Osteocyte (in vitro differentiated cells): Measurements from ENCODE around the gene OR52A5. TPM values are rescaled to one million over a fixed set of nuclear protein-coding genes. Genes with fewer than 3 reads are reported as not detected.

Source experiments
- DNase-seq: peaks from one replicate; pipeline ENCODE4 v3.0.0; 2021; ENCODE audit warnings: mixed read lengths; ENCODE audit not compliant: unreplicated experiment; ENCODE audit errors: extremely low spot score
- H3K27ac Mint-ChIP-seq: one replicate; pipeline ENCODE4 v1.8.0; 2021; ENCODE audit warnings: mild to moderate bottlenecking, mixed read lengths; ENCODE audit not compliant: unreplicated experiment
- H3K27me3 Mint-ChIP-seq: one replicate; pipeline ENCODE4 v1.8.0; 2021; ENCODE audit warnings: mixed read lengths; ENCODE audit not compliant: unreplicated experiment
- H3K36me3 Mint-ChIP-seq: one replicate; pipeline ENCODE4 v1.8.0; 2021; ENCODE audit warnings: mixed read lengths; ENCODE audit not compliant: unreplicated experiment
- H3K4me1 Mint-ChIP-seq: one replicate; pipeline ENCODE4 v1.8.0; 2021; ENCODE audit warnings: mixed read lengths; ENCODE audit not compliant: unreplicated experiment
- H3K4me3 Mint-ChIP-seq: one replicate; pipeline ENCODE4 v1.8.0; 2021; ENCODE audit warnings: mild to moderate bottlenecking, moderate library complexity, mixed read lengths; ENCODE audit not compliant: unreplicated experiment
- H3K9me3 Mint-ChIP-seq: one replicate; pipeline ENCODE4 v1.8.0; 2021; ENCODE audit warnings: mixed read lengths; ENCODE audit not compliant: unreplicated experiment
- total RNA-seq: library from RNA; stranded (reverse); gene quantifications from 2 replicates; pipeline ENCODE4 v1.2.1, GENCODE V29; 2021
- TF ChIP-seq, protein P1 (sequence below): fragments of 200-600 bp; sonication (generic); IDR thresholded peaks from 2 replicates; pipeline ENCODE4 v1.5.0; 2021; ENCODE audit warnings: antibody characterized with exemption, mild to moderate bottlenecking, moderate library complexity

Gene OR52A5
- total RNA-seq, 1 donor from 2014 or later, result not detected

DNA sequence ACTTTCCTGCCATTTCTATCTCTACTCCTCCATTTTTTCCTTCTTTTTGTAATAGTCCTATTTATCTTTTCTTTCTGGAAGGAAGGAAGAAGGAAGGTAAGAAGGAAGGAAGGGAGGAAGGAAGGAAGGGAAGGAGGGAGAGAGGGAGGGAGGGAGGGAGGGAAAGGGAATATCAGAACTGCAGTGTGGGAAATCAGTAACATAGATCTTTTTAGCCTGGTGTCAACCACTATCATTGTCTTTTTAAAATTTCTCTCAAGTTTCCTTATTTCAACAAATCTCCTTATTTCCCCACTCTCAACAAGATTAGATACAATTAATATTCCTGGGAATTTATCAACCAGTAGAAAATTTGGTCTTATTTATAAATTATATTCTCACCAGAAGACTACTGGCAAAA lies 35.1 kb downstream of the OR52A5 start:
- TF ChIP-seq, protein P1, sequence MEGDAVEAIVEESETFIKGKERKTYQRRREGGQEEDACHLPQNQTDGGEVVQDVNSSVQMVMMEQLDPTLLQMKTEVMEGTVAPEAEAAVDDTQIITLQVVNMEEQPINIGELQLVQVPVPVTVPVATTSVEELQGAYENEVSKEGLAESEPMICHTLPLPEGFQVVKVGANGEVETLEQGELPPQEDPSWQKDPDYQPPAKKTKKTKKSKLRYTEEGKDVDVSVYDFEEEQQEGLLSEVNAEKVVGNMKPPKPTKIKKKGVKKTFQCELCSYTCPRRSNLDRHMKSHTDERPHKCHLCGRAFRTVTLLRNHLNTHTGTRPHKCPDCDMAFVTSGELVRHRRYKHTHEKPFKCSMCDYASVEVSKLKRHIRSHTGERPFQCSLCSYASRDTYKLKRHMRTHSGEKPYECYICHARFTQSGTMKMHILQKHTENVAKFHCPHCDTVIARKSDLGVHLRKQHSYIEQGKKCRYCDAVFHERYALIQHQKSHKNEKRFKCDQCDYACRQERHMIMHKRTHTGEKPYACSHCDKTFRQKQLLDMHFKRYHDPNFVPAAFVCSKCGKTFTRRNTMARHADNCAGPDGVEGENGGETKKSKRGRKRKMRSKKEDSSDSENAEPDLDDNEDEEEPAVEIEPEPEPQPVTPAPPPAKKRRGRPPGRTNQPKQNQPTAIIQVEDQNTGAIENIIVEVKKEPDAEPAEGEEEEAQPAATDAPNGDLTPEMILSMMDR, result no peak
- no peak for DNase-seq
- no peaks in the 10 kb centered on the region for H3K9me3 Mint-ChIP-seq
- no peak overlapping the region for H3K27ac Mint-ChIP-seq
- H3K4me1 Mint-ChIP-seq, result no peaks in the 10 kb centered on the region
- H3K27me3 Mint-ChIP-seq, result peaks cover 4% of the 10 kb centered on the region
- H3K4me3 Mint-ChIP-seq, result no peak overlapping the region
- no peaks in the 10 kb centered on the region for H3K36me3 Mint-ChIP-seq

- Mint-ChIP-seq H3K4me1 (no peaks in the 10 kb centered on the region), H3K27me3 (peaks cover 4% of the 10 kb centered on the region), H3K27ac (no peak overlapping the region), H3K9me3 (no peaks in the 10 kb centered on the region), H3K4me3 (no peak overlapping the region), H3K36me3 (no peaks in the 10 kb centered on the region)
- TF ChIP-seq, protein P1, result no peak
- no peak for DNase-seq
Observed at GRCh38 chr11:5102246-5102645, 35.9 kb downstream of the OR52A5 start.

DNA sequence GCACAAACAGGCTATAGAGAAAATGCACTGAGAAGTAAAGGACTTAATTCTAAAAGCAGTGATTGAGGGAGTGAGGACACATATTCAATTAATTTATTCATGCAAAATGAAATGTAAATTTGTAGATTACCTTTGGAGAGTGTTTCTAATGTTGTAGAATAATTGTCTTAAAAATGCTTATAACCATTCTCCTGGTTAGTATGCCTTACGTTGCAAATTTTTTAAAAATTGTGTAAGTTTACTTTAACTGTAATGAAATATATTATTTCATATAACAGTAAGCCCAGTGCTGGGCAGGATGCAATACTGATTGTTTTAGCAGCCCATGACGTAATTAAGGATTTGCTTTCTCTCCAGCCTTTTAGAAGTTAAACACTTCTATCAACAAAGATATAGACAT lies 42.1 kb downstream of the OR52A5 start:
- no peak overlapping the region for H3K4me3 Mint-ChIP-seq
- no peaks in the 10 kb centered on the region for H3K36me3 Mint-ChIP-seq
- H3K9me3 Mint-ChIP-seq, result no peaks in the 10 kb centered on the region
- no peaks in the 10 kb centered on the region for H3K4me1 Mint-ChIP-seq
- DNase-seq, result no peak
- TF ChIP-seq, protein P1, result no peak
- H3K27me3 Mint-ChIP-seq, result peaks cover 2% of the 10 kb centered on the region
- no peak overlapping the region for H3K27ac Mint-ChIP-seq

DNA sequence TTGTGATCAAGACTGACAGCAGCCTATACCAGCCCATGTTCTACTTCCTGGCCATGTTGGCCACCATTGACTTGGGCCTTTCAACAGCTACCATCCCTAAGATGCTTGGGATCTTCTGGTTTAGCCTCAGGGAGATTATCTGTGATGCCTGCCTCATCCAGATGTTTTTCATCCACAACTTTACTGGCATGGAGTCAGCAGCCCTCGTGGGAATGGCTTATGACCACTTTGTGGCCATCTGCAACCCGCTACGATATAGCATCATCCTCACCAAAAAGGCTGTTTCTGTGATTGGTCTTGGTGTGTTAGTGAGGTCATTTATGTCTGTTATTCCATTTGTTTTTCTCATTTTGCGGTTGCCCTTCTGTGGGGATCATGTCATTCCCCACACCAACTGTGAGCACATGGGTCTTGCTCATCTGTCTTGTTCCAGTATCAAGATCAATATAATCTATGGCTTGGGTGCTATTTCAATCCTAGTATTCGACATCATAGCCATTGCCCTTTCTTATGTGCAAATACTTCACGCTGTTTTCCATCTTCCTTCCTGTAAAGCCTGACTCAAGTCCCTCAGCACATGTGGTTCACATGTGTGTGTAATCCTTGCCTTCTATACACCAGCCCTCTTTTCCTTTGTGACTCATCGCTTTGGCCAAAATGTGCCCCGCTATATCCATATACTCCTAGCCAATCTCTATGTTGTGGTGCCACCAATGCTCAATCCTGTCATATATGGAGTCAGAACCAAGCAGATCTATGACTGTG lies 45.2 kb downstream of the OR52A5 start:
- no peaks in the 10 kb centered on the region for H3K9me3 Mint-ChIP-seq
- no peak for DNase-seq
- H3K36me3 Mint-ChIP-seq, result no peaks in the 10 kb centered on the region
- no peak overlapping the region for H3K4me3 Mint-ChIP-seq
- no peak overlapping the region for H3K27ac Mint-ChIP-seq
- no peaks in the 10 kb centered on the region for H3K4me1 Mint-ChIP-seq
- TF ChIP-seq, protein P1, result no peak
- no peaks in the 10 kb centered on the region for H3K27me3 Mint-ChIP-seq

DNA sequence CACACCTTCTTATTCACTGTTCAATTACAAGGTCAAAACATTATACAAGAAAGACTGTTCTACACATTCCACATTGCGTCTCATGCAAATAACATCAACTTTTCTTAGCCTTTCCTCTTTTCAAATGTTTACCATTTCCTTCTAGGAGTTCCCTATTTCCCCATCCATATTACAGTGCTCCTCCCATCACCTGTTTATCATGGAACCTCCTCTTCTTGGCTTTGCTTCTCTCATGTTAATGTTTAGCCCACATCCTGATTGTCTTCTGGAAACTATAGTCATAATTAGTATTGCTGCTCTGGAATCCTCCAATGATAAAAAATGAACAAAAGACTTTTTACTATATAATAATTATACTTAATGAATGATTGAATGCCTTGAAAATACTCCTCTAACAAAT lies 47.5 kb downstream of the OR52A5 start:
- H3K27me3 Mint-ChIP-seq, result peaks cover 2% of the 10 kb centered on the region

More for the DNA sequence above, 47.5 kb downstream of the OR52A5 start:
- TF ChIP-seq, protein P1, result no peak
- DNase-seq, result no peak
- Mint-ChIP-seq H3K4me1 (no peaks in the 10 kb centered on the region), H3K27ac (no peak overlapping the region), H3K36me3 (no peaks in the 10 kb centered on the region), H3K4me3 (no peak overlapping the region), H3K9me3 (no peaks in the 10 kb centered on the region)
